Measurements from ENCODE around the gene ANKRD34A.

ANKRD34A gene

GRCh38 chr1:145985502-145986439 is 21.4 kb upstream of the ANKRD34A start:
- Histone ChIP-seq H3K27me3 (ENCODE audit: insufficient read depth, low read length, poor library complexity) (no peaks in the 10 kb centered on the region), H3K4me1 (ENCODE audit: insufficient read depth, low read length) (peaks cover 8% of the 10 kb centered on the region), H3K4me2 (ENCODE audit: insufficient read depth, low read length) (no peak overlapping the region), H3K79me2 (ENCODE audit: insufficient read depth, low read length) (no peaks in the 10 kb centered on the region), H4K20me1 (ENCODE audit: insufficient read depth, low read length) (no peaks in the 10 kb centered on the region), H3K9me3 (ENCODE audit: insufficient read depth, low read length, severe bottlenecking) (no peaks in the 10 kb centered on the region), H2AFZ (ENCODE audit: low read depth, low read length) (peak overlapping the region; percentile 48; the same call in 1 of the 2 replicates), H3K4me3 (ENCODE audit: low read depth in 1 of 2, low read length in 2 of 2) (no peak overlapping the region), H3K36me3 (ENCODE audit: insufficient read depth, low read length) (no peaks in the 10 kb centered on the region), H3K27ac (ENCODE audit: low read length) (no peak overlapping the region), H3K9ac (ENCODE audit: low read depth, low read length) (no peak overlapping the region)
- ATAC-seq (ENCODE audit: insufficient read depth, low read depth) (no peak), DNase-seq (no peak)
- no peak for TF ChIP-seq EZH2 (IDR thresholded peaks at IDR 0.05; ENCODE audit: borderline replicate concordance, low read depth, low read length, severe bottlenecking)
- no peak for TF ChIP-seq CTCF (IDR thresholded peaks at IDR 0.05; ENCODE audit: borderline replicate concordance, extremely low read depth, low read length, poor library complexity, severe bottlenecking)

- Histone ChIP-seq H3K79me2 (ENCODE audit: insufficient read depth, low read length) (no peaks in the 10 kb centered on the region), H3K27me3 (ENCODE audit: insufficient read depth, low read length, poor library complexity) (no peaks in the 10 kb centered on the region), H3K27ac (ENCODE audit: low read length) (no peak overlapping the region), H3K36me3 (ENCODE audit: insufficient read depth, low read length) (no peaks in the 10 kb centered on the region), H2AFZ (ENCODE audit: low read depth, low read length) (peak overlapping the region; percentile 48; the same call in 1 of the 2 replicates), H4K20me1 (ENCODE audit: insufficient read depth, low read length) (no peaks in the 10 kb centered on the region), H3K4me1 (ENCODE audit: insufficient read depth, low read length) (peaks cover 14% of the 10 kb centered on the region), H3K9ac (ENCODE audit: low read depth, low read length) (no peak overlapping the region), H3K4me2 (ENCODE audit: insufficient read depth, low read length) (no peak overlapping the region), H3K9me3 (ENCODE audit: insufficient read depth, low read length, severe bottlenecking) (no peaks in the 10 kb centered on the region), H3K4me3 (ENCODE audit: low read depth in 1 of 2, low read length in 2 of 2) (no peak overlapping the region)
- DNase-seq (no peak), ATAC-seq (ENCODE audit: insufficient read depth, low read depth) (no peak)
- TF ChIP-seq EZH2 (IDR thresholded peaks at IDR 0.05; ENCODE audit: borderline replicate concordance, low read depth, low read length, severe bottlenecking), result no peak
- no peak for TF ChIP-seq CTCF (IDR thresholded peaks at IDR 0.05; ENCODE audit: borderline replicate concordance, extremely low read depth, low read length, poor library complexity, severe bottlenecking)
Observed at GRCh38 chr1:145985129-145985501, 20.7 kb upstream of the ANKRD34A start.

- Histone ChIP-seq H3K36me3 (ENCODE audit: insufficient read depth, low read length) (no peaks in the 10 kb centered on the region), H4K20me1 (ENCODE audit: insufficient read depth, low read length) (no peaks in the 10 kb centered on the region), H2AFZ (ENCODE audit: low read depth, low read length) (no peak overlapping the region), H3K4me2 (ENCODE audit: insufficient read depth, low read length) (no peak overlapping the region), H3K79me2 (ENCODE audit: insufficient read depth, low read length) (no peaks in the 10 kb centered on the region), H3K4me3 (ENCODE audit: low read depth in 1 of 2, low read length in 2 of 2) (no peak overlapping the region), H3K27me3 (ENCODE audit: insufficient read depth, low read length, poor library complexity) (no peaks in the 10 kb centered on the region), H3K9me3 (ENCODE audit: insufficient read depth, low read length, severe bottlenecking) (no peaks in the 10 kb centered on the region), H3K9ac (ENCODE audit: low read depth, low read length) (no peak overlapping the region), H3K27ac (ENCODE audit: low read length) (no peak overlapping the region), H3K4me1 (ENCODE audit: insufficient read depth, low read length) (peaks cover 23% of the 10 kb centered on the region)
- DNase-seq, result no peak
- ATAC-seq (ENCODE audit: insufficient read depth, low read depth), result no peak
- TF ChIP-seq CTCF (IDR thresholded peaks at IDR 0.05; ENCODE audit: borderline replicate concordance, extremely low read depth, low read length, poor library complexity, severe bottlenecking) (no peak), EZH2 (IDR thresholded peaks at IDR 0.05; ENCODE audit: borderline replicate concordance, low read depth, low read length, severe bottlenecking) (no peak)
Observed at GRCh38 chr1:145983960-145984830, 19.8 kb upstream of the ANKRD34A start.
